Stimulated activated CD4-positive, alpha-beta T cell treated with anti-CD3 and anti-CD28 coated beads, Interleukin-2, amount 100 ng/mL, for 48 hours (primary cell): ENCODE data around the gene MND1.
"Not testable (repeated sequence)": the region's sequence is repeated elsewhere in the genome, so short reads cannot be mapped to it uniquely, and the experiment has no call there.

Experiments
- DNase-seq, 2 donors: peaks; one replicate each; pipeline ENCODE4 v3.0.0-alpha.2; 2020

MND1 gene

DNA sequence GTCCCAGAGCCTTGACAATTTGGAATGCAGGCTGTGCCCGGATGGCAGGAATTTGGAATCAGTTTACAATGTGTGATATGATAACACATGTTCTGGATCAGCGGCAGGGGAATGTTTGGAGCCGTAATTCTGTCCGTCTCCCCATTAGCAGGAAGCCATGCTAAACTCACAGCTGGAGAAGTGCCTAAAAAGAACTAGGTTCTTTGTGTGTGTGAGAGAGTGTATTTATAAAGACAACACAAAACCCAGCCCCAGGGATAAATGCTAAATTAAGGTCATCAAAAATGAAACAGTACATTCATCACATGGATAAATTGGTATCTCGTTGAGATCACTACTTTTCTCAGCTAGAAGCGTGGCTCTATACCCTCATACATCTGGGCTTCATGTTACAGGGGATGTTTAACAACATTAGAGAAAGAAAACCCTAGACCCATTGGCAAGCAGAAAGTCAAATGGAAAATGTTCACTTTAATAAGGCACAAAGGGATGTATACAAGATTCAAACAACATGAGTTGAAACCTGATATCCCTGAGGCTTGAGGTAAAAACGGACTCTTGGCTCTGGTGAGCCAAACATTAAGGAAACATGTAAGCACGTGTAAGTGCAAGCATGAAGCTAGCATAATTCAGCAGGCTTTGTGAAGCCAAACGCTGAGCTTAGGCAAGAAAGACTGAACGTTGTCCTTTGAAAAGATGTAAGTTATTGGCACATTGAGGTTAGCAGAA is 103.7 kb downstream of the MND1 start:
- DNase-seq, result no peak

GRCh38 chr4:153449338-153449737 is 104.8 kb downstream of the MND1 start:
- no peak for DNase-seq

DNA sequence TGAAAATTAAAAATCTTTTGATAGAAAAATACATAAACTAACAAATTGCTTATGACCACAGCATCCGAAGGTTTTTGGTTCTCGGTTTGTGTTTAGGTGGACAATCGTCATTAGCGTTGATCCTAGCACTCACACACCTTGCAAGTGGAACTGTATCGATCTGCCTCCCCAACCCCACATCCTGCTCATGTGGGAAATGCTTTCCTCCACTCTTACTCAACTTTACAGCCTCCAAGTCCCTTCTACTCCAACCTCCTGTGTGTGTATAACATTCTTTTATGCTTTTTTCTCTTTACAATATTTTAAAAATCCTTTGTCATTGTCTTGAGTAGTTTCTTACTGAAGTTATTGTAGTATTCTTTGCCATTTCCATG is 106.0 kb downstream of the MND1 start:
- no peak for DNase-seq

DNA sequence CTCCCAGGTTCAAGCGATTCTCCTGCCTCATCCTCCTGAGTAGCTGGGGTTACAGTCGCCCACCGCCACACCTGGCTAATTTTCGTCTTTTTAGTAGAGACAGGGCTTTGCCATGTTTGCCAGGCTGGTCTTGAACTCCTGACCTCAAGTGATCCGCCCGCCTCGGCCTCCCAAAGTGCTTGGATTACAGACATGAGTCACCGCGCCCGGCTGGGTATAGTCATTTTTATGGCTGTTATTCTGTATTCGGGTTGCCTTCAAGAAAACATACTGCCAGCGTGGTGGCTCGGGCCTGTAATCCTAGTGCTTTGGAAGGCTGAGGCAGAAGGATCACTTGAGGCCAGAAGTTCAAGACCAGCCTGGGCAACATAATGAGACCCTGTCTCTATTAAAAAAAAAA is 106.7 kb downstream of the MND1 start:
- DNase-seq, result not testable (repeated sequence)

DNA sequence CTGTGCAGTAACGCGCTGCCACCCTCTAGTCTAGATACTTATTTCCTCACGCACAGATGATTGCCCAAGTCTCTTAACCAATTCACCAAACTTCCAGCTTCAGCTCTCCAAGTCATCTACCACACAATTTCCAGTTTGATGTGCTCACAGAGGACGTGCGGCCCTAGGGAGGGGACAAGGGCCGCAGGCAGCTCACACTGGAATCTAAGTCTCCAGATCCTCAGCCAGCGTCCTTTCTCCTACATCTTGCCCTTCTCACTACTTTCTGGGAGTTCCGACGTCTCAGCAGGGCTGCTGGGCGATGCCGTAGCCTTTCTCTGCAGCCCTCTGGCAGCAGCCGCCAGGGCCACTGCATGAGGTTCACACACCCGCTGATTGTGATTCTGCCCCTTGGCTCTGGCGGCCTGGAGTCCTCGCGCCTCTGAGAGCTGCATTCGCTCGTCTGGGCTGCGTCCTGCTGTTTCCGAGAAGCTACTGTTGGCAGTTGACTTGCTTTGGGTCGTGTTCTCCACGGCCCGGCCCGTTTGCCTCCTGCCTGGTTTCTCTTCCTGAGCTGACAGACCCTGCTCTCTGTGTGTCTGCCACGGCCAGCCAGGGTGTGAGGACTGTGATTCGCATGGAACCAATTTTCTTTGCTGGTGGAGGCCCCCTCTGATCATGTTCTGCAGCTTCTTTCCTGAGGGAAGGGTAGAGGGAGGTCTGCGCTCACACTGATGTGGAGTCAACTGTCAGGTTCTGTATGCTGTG is 107.6 kb downstream of the MND1 start:
- no peak for DNase-seq

- no peak for DNase-seq
Observed at GRCh38 chr4:153452658-153453378, 108.3 kb downstream of the MND1 start.

- no peak for DNase-seq
Observed at GRCh38 chr4:153453402-153453801, 108.9 kb downstream of the MND1 start.

- no peak for DNase-seq
Observed at GRCh38 chr4:153458969-153459368, 114.5 kb downstream of the MND1 start.

- not testable (repeated sequence) for DNase-seq
Observed at GRCh38 chr4:153461549-153461948, 117.1 kb downstream of the MND1 start.

DNA sequence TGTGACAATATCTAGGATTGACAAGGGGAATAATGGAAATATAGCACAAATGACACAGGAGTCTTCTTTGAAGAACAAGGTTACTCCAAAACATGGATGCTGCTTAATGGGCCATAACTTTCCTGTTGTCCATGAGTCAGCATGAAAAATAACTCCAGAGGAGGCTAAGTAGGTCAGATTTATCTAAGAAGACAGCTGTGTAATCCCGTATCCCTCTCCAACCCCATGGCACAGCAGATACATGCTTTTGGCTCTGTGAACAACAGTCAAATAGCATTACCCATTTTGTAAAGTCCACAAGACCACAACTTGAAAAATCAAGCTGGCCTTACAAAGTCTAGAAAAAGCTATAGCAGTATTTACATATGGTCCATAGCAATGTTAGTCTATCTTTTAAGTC is 119.6 kb downstream of the MND1 start:
- DNase-seq, result no peak
